Measurements from ENCODE around the gene GALNS. TPM values are rescaled to one million over a fixed set of nuclear protein-coding genes. Genes with fewer than 3 reads are reported as not detected.
A peak's percentile ranks its signal among the peaks of the same experiment; 100 is the strongest.

The GALNS gene
- total and polyA plus RNA-seq, 2 of the 13 experiments (the other 11 are each of a cell fraction or from before 2014, with no cell fraction given) = 9.2 to 9.8 TPM

- no peak for TF ChIP-seq ZNF609 (CRISPR knock-in tag; IDR thresholded peaks at IDR 0.05; ENCODE audit: borderline replicate concordance)
- TF ChIP-seq SYNCRIP (IDR thresholded peaks at IDR 0.05; ENCODE audit: insufficient read depth, low read depth, low read length) = no peak
- TF ChIP-seq DR1 (CRISPR knock-in tag; IDR thresholded peaks at IDR 0.05) = peak; percentile 25; the same call in 1 of the 2 replicates
- no peak for TF ChIP-seq PHB2 (IDR thresholded peaks at IDR 0.05; ENCODE audit: partially characterized antibody)
- TF ChIP-seq ZNF569 (CRISPR knock-in tag; IDR thresholded peaks at IDR 0.05; ENCODE audit: borderline replicate concordance) = 0 out of 2 replicates have a peak, but pooled peaks have one; percentile 21
- TF ChIP-seq ZNF615 (CRISPR knock-in tag; IDR thresholded peaks at IDR 0.05; ENCODE audit: borderline replicate concordance) = no peak
- TF ChIP-seq NCOA2 (CRISPR knock-in tag; IDR thresholded peaks at IDR 0.05) = no peak
- no peak for TF ChIP-seq ARNTL (CRISPR knock-in tag; IDR thresholded peaks at IDR 0.05)
- no peak for TF ChIP-seq ZNF10 (CRISPR knock-in tag; IDR thresholded peaks at IDR 0.05; ENCODE audit: borderline replicate concordance, low read depth)
- 0 out of 2 replicates have a peak, but pooled peaks have one; percentile 38 for TF ChIP-seq ZNF276 (CRISPR knock-in tag; IDR thresholded peaks at IDR 0.05; ENCODE audit: low read depth)
- no peak for TF ChIP-seq CEBPZ (IDR thresholded peaks at IDR 0.05; ENCODE audit: low read length)
- no peak for TF ChIP-seq KDM5A (IDR thresholded peaks at IDR 0.05; ENCODE audit: borderline replicate concordance, low read length)
- no peak for TF ChIP-seq ZNF660 (CRISPR knock-in tag; IDR thresholded peaks at IDR 0.05; ENCODE audit: borderline replicate concordance, low read depth)
- no peak for TF ChIP-seq ZNF281 (CRISPR knock-in tag; IDR thresholded peaks at IDR 0.05; ENCODE audit: borderline replicate concordance)
- TF ChIP-seq MED13 (CRISPR knock-in tag; IDR thresholded peaks at IDR 0.05) = no peak
- TF ChIP-seq ZNF468 (CRISPR knock-in tag; IDR thresholded peaks at IDR 0.05) = no peak
These were observed 92.7 kb downstream of the GALNS start (continued) for GRCh38 chr16:88764080-88764479.
